Suprapubic skin (tissue), 4 donors: ENCODE results near the gene IL17RD. TPM values are rescaled to one million over a fixed set of nuclear protein-coding genes. Genes with fewer than 3 reads are reported as not detected.

Experiments used
- DNase-seq, 2 donors: peaks; one replicate each; pipeline ENCODE4 v3.0.0-alpha.2; 2019; ENCODE audit warnings: low spot score in 2 of 2
- H3K27ac ChIP-seq: fragments of 200-600 bp; sonication (generic); one replicate; pipeline ENCODE4 v1.5.1; 2019
- H3K27me3 ChIP-seq: fragments of 200-600 bp; sonication (generic); one replicate; pipeline ENCODE4 v1.5.1; 2019
- H3K36me3 ChIP-seq: fragments of 200-600 bp; sonication (generic); one replicate; pipeline ENCODE4 v1.5.1; 2019
- H3K4me1 ChIP-seq: fragments of 200-600 bp; sonication (generic); one replicate; pipeline ENCODE4 v1.5.1; 2019
- H3K4me3 ChIP-seq: fragments of 200-600 bp; sonication (generic); one replicate; pipeline ENCODE4 v1.5.1; 2019; ENCODE audit warnings: mild to moderate bottlenecking
- H3K9me3 ChIP-seq: fragments of 200-600 bp; sonication (generic); one replicate; pipeline ENCODE4 v1.5.1; 2019
- CTCF ChIP-seq, 2 donors: fragments of 200-600 bp in 1 of 2; fragments of 450-650 bp in 1 of 2; sonication (generic) in 1 of 2; IDR thresholded peaks; one replicate each; pipeline ENCODE4 v1.5.1; 2016 to 2019; ENCODE audit warnings: antibody characterized with exemption in 2 of 2, mild to moderate bottlenecking in 1 of 2, moderate library complexity in 1 of 2
- EP300 ChIP-seq: sonication (generic); formaldehyde crosslinking; IDR thresholded peaks from one replicate; pipeline ENCODE4 v1.6.1; 2017; ENCODE audit warnings: antibody characterized with exemption
- POLR2A ChIP-seq, 2 donors: fragments of 450-650 bp; IDR thresholded peaks; one replicate each; pipeline ENCODE4 v1.6.1; 2017; ENCODE audit warnings: antibody characterized with exemption in 2 of 2, mild to moderate bottlenecking in 2 of 2, moderate library complexity in 2 of 2
- POLR2AphosphoS5 ChIP-seq, 3 donors: sonication (generic); formaldehyde crosslinking; IDR thresholded peaks; one replicate each; pipeline ENCODE4 v1.6.1; 2017; ENCODE audit warnings: antibody characterized with exemption in 3 of 3
- WGBS: methylation state at CpG from one replicate; pipeline ENCODE4 v1.1.5; 2018; 5-methylcytosine and 5-hydroxymethylcytosine counted together
- total RNA-seq, 4 donors: library from RNA; depleted of rRNA; stranded (reverse); fragments of >200 nt; gene quantifications; one replicate each; pipeline ENCODE4 v1.1.0, GENCODE V29; 2016

The IL17RD gene
- total RNA-seq, 4 donors from 2014 or later: 2.2 to 6.1 (median 3.7) TPM

GRCh38 chr3:57100046-57100695 lies 65.0 kb downstream of the IL17RD start:
- peaks cover 4% of the 10 kb centered on the region for H3K36me3 ChIP-seq
- WGBS: 16% methylated on average over 7 of the region's 7 CpGs
- H3K27ac ChIP-seq: no peak overlapping the region
- no peak overlapping the region for H3K4me3 ChIP-seq
- H3K27me3 ChIP-seq: no peaks in the 10 kb centered on the region
- peak in 1 of 2 donors; percentile 79 for DNase-seq
- no peak for TF ChIP-seq POLR2A (IDR thresholded peaks at IDR 0.05)
- TF ChIP-seq POLR2AphosphoS5 (IDR thresholded peaks at IDR 0.05): no peak
- peak; percentile 73 to 86 for TF ChIP-seq CTCF (IDR thresholded peaks at IDR 0.05)
- TF ChIP-seq EP300: no peak
- H3K4me1 ChIP-seq: peaks cover 9% of the 10 kb centered on the region
- H3K9me3 ChIP-seq: no peaks in the 10 kb centered on the region

GRCh38 chr3:57098418-57099310 lies 66.5 kb downstream of the IL17RD start:
- H3K4me3 ChIP-seq: no peak overlapping the region
- no peak overlapping the region for H3K27ac ChIP-seq
- 70% methylated on average over 6 of the region's 6 CpGs for WGBS
- H3K36me3 ChIP-seq: peaks cover 4% of the 10 kb centered on the region
- no peak for TF ChIP-seq POLR2A (IDR thresholded peaks at IDR 0.05)
- TF ChIP-seq EP300: no peak
- no peak for TF ChIP-seq POLR2AphosphoS5 (IDR thresholded peaks at IDR 0.05)
- TF ChIP-seq CTCF (IDR thresholded peaks at IDR 0.05): no peak
- DNase-seq: no peak
- H3K9me3 ChIP-seq: no peaks in the 10 kb centered on the region
- H3K27me3 ChIP-seq: no peaks in the 10 kb centered on the region
- peaks cover 15% of the 10 kb centered on the region for H3K4me1 ChIP-seq

DNA sequence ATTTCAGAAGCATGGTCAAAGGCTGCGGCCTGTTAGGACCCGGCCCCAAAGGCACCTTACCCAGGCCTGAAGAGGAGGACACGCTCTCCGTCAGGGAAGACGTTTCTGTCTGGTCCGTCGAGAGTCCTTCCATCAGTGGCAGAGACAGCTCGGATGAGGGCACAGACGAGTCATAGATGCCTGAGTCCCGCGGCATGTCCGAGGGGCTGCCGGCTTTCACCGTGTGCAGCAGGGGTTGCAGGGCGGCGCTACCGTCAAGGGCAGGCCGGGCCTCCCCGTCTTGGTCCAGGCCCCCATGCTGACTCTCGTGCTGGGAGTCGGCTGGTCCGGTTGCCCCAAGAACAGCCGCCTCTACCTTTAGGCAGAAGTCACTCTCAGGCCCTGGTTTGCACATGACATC lies 67.6 kb downstream of the IL17RD start:
- Histone ChIP-seq H3K27me3 (no peaks in the 10 kb centered on the region), H3K4me3 (no peak overlapping the region), H3K9me3 (no peaks in the 10 kb centered on the region), H3K36me3 (peaks cover 4% of the 10 kb centered on the region), H3K4me1 (peaks cover 15% of the 10 kb centered on the region), H3K27ac (no peak overlapping the region)
- no peak for DNase-seq
- 92% methylated on average over 13 of the region's 23 CpGs for WGBS
- no peak for TF ChIP-seq EP300
- no peak for TF ChIP-seq CTCF (IDR thresholded peaks at IDR 0.05)
- no peak for TF ChIP-seq POLR2AphosphoS5 (IDR thresholded peaks at IDR 0.05)
- TF ChIP-seq POLR2A (IDR thresholded peaks at IDR 0.05): no peak

- DNase-seq: no peak
- TF ChIP-seq CTCF (IDR thresholded peaks at IDR 0.05): no peak
- TF ChIP-seq POLR2A (IDR thresholded peaks at IDR 0.05): no peak
- TF ChIP-seq EP300: no peak
- no peak for TF ChIP-seq POLR2AphosphoS5 (IDR thresholded peaks at IDR 0.05)
- Histone ChIP-seq H3K9me3 (no peaks in the 10 kb centered on the region), H3K4me1 (peaks cover 15% of the 10 kb centered on the region), H3K27ac (no peak overlapping the region), H3K27me3 (no peaks in the 10 kb centered on the region), H3K4me3 (no peak overlapping the region), H3K36me3 (peaks cover 4% of the 10 kb centered on the region)
- WGBS: 94% methylated on average over 5 of the region's 5 CpGs
Observed at GRCh38 chr3:57095363-57095762, 69.8 kb downstream of the IL17RD start.

GRCh38 chr3:57094575-57094974 lies 70.6 kb downstream of the IL17RD start:
- Histone ChIP-seq H3K36me3 (peaks cover 4% of the 10 kb centered on the region), H3K27ac (no peak overlapping the region), H3K4me1 (peaks cover 10% of the 10 kb centered on the region), H3K9me3 (no peaks in the 10 kb centered on the region), H3K4me3 (peak overlapping the region; percentile 0), H3K27me3 (no peaks in the 10 kb centered on the region)
- DNase-seq: no peak
- WGBS: 63% methylated on average over 4 of the region's 4 CpGs
- TF ChIP-seq POLR2AphosphoS5 (IDR thresholded peaks at IDR 0.05): no peak
- no peak for TF ChIP-seq POLR2A (IDR thresholded peaks at IDR 0.05)
- no peak for TF ChIP-seq EP300
- no peak for TF ChIP-seq CTCF (IDR thresholded peaks at IDR 0.05)
